ENCODE results near the gene VEPH1. TPM values are rescaled to one million over a fixed set of nuclear protein-coding genes. Genes with fewer than 3 reads are reported as not detected.

VEPH1 gene
- total RNA-seq, 1 experiment from 2014 or later: 27.3 TPM

DNA sequence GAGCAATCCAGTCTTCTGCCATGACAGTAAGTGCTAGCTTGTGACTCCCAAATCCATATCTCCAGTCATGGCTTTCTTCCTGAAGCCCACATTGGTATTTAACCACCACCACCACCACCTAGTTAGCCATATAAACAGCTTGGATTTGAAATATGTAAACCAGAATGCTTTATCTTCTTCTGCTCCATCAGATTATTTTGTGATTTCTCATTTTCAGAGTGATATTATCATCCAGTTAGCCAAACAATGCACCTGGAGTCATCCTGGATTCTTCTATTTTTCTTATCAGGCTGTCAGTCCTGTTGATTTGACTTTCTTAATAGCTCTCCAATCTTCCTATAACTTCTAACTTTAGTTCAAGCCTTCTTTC, 190.9 kb downstream of the VEPH1 start:
- no peaks in the 10 kb centered on the region for H3K79me2 ChIP-seq (ENCODE audit: low read length)
- intact Hi-C loops (cut with micrococcal nuclease): loop anchor here (5.0 kb wide), 1 partner anchor 125 kb away; the partner anchor contains the start of gene PTX3
- TF ChIP-seq, protein P1, sequence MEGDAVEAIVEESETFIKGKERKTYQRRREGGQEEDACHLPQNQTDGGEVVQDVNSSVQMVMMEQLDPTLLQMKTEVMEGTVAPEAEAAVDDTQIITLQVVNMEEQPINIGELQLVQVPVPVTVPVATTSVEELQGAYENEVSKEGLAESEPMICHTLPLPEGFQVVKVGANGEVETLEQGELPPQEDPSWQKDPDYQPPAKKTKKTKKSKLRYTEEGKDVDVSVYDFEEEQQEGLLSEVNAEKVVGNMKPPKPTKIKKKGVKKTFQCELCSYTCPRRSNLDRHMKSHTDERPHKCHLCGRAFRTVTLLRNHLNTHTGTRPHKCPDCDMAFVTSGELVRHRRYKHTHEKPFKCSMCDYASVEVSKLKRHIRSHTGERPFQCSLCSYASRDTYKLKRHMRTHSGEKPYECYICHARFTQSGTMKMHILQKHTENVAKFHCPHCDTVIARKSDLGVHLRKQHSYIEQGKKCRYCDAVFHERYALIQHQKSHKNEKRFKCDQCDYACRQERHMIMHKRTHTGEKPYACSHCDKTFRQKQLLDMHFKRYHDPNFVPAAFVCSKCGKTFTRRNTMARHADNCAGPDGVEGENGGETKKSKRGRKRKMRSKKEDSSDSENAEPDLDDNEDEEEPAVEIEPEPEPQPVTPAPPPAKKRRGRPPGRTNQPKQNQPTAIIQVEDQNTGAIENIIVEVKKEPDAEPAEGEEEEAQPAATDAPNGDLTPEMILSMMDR (conservative IDR thresholded peaks at IDR 0.05; ENCODE audit: low read depth, low read length): no peak
- TF ChIP-seq EZH2 (IDR thresholded peaks at IDR 0.05; ENCODE audit: low read length, unreplicated experiment) (no peak), EZH2phosphoT487 (IDR thresholded peaks at IDR 0.05; ENCODE audit: borderline replicate concordance, low read length) (no peak)
- no TSS peak for BruUV-seq (replicated peaks)
- ChIA-PET CTCF (no interaction called here), POLR2A (ENCODE audit: unreplicated experiment) (interaction anchor here (0.6 kb wide), 1 partner anchor 48 kb away, joined by 3 read pairs; no protein-coding TSS in a partner anchor)
- no peaks in the 10 kb centered on the region for H3K36me3 ChIP-seq (ENCODE audit: low read depth, low read length)
- no peak overlapping the region for H3K9ac ChIP-seq (ENCODE audit: low read length)
- no peak for DNase-seq
- peaks cover 25% of the 10 kb centered on the region for H3K4me1 ChIP-seq (ENCODE audit: insufficient read depth, low read length)
- no peaks in the 10 kb centered on the region for H3K27me3 ChIP-seq (ENCODE audit: low read length)
- no peaks in the 10 kb centered on the region for H4K20me1 ChIP-seq (ENCODE audit: low read length)
- peak; percentile 8; the same call in 1 of the 2 replicates for ATAC-seq
- H2AFZ ChIP-seq (ENCODE audit: low read length): no peak overlapping the region
- H3K27ac ChIP-seq (ENCODE audit: low read length): peak overlapping the region; percentile 49
- H3F3A ChIP-seq (ENCODE audit: low read length, unreplicated experiment): peaks cover 4% of the 10 kb centered on the region
- no peak overlapping the region for H3K4me3 ChIP-seq (ENCODE audit: low read length)
- H3K4me2 ChIP-seq (ENCODE audit: low read length): peak overlapping the region; percentile 56; the same call in 1 of the 2 replicates
- H3K9me2 ChIP-seq (replicated peaks; ENCODE audit: low read length): no peaks in the 10 kb centered on the region
- no peaks in the 10 kb centered on the region for H3K9me3 ChIP-seq (ENCODE audit: low read length)

DNA sequence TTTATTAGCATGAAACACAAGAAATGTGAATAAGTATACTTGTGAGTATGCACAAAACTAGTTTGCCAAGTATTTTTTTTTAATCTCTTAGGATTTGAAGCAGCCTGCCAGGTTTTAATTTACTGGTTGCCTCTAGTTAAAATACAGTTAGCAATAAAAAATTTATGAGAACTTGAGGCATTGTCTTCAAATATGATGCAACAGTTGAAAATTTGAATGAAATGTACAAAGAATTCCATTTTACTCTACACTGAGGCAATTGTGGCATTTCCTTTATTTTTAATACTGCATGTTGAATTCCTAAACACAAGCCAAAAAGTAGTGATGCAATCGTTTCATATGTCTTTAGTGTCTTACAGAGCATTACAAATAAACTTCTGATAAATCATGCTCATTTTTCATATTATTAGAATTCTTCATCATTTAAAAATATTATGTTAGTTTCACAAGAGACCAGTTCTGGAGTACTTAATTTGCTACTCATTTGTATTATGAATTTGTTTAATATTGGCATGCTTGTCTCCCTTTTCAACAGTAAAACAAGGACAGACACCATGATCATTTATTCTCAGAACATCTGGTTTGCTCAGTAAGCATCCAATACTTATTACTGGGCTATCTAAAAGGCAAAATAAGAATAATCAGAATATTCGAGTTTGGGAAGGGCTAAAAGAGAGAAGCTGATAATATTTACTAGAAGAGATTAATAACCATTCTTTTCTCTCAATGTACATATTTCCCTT, 191.4 kb downstream of the VEPH1 start:
- peaks cover 25% of the 10 kb centered on the region for H3K4me1 ChIP-seq (ENCODE audit: insufficient read depth, low read length)
- no peaks in the 10 kb centered on the region for H3K79me2 ChIP-seq (ENCODE audit: low read length)
- peaks cover 4% of the 10 kb centered on the region for H3F3A ChIP-seq (ENCODE audit: low read length, unreplicated experiment)
- H3K9me2 ChIP-seq (replicated peaks; ENCODE audit: low read length): no peaks in the 10 kb centered on the region
- ATAC-seq: peak; percentile 90
- no peaks in the 10 kb centered on the region for H3K27me3 ChIP-seq (ENCODE audit: low read length)
- ChIA-PET POLR2A (ENCODE audit: unreplicated experiment) (interaction anchor here (0.6 kb wide), 1 partner anchor 48 kb away, joined by 3 read pairs; no protein-coding TSS in a partner anchor), CTCF (no interaction called here)
- intact Hi-C loops (cut with micrococcal nuclease): loop anchor here (1.0 to 5.0 kb wide), 3 partner anchors 25 to 125 kb away; partner anchors contain the start of gene PTX3
- TF ChIP-seq, protein P1 (conservative IDR thresholded peaks at IDR 0.05; ENCODE audit: low read depth, low read length): no peak
- TF ChIP-seq EZH2phosphoT487 (IDR thresholded peaks at IDR 0.05; ENCODE audit: borderline replicate concordance, low read length) (no peak), EZH2 (IDR thresholded peaks at IDR 0.05; ENCODE audit: low read length, unreplicated experiment) (no peak)
- no peaks in the 10 kb centered on the region for H3K9me3 ChIP-seq (ENCODE audit: low read length)
- H2AFZ ChIP-seq (ENCODE audit: low read length): no peak overlapping the region
- BruUV-seq (replicated peaks): TSS peak; percentile 89
- peak; percentile 93 for DNase-seq
- H3K4me3 ChIP-seq (ENCODE audit: low read length): no peak overlapping the region
- peak overlapping the region; percentile 56 for H3K4me2 ChIP-seq (ENCODE audit: low read length)
- no peak overlapping the region for H3K9ac ChIP-seq (ENCODE audit: low read length)
- peak overlapping the region; percentile 49 for H3K27ac ChIP-seq (ENCODE audit: low read length)
- H3K36me3 ChIP-seq (ENCODE audit: low read depth, low read length): no peaks in the 10 kb centered on the region
- no peaks in the 10 kb centered on the region for H4K20me1 ChIP-seq (ENCODE audit: low read length)

Data from PC-3 (cell line).